Measurements from ENCODE around the gene CRY2.
A peak's percentile ranks its signal among the peaks of the same experiment; 100 is the strongest.

CRY2 gene

GRCh38 chr11:45900916-45901617 lies 53.8 kb downstream of the CRY2 start:
- H2BK120ac ChIP-seq (ENCODE audit: insufficient read depth, low read length, poor library complexity) = no peak overlapping the region
- no peak for DNase-seq
- H3K9me3 ChIP-seq (ENCODE audit: insufficient read depth, low read depth, low read length) = no peaks in the 10 kb centered on the region
- no peak overlapping the region for H3K4ac ChIP-seq (ENCODE audit: low read depth, low read length)
- H3K27me3 ChIP-seq (ENCODE audit: insufficient read depth, low read length) = peaks cover 7% of the 10 kb centered on the region
- H3K36me3 ChIP-seq (ENCODE audit: control insufficient read depth in 1 of 2, insufficient read depth in 2 of 2, low read length in 2 of 2) = peaks cover 3 to 4% of the 10 kb centered on the region in 2 experiments
- no peak overlapping the region for H2AFZ ChIP-seq (ENCODE audit: insufficient read depth, low read length, poor library complexity)
- H3K14ac ChIP-seq (ENCODE audit: low read length) = no peak overlapping the region
- WGBS (ENCODE audit: extremely low coverage, insufficient coverage, insufficient read length) = no CpG with 5 or more reads among the region's 8 CpGs
- H3K4me3 ChIP-seq (ENCODE audit: low read depth, low read length) = no peak overlapping the region
- H3K4me1 ChIP-seq (ENCODE audit: control insufficient read depth in 1 of 2, insufficient read depth in 2 of 2, low read length in 2 of 2) = peaks cover 6 to 9% of the 10 kb centered on the region in 2 experiments
- H4K8ac ChIP-seq (ENCODE audit: low read depth, low read length) = no peak overlapping the region
- H3K79me1 ChIP-seq (ENCODE audit: low read length) = peaks cover 2% of the 10 kb centered on the region
- no peak overlapping the region for H4K12ac ChIP-seq (ENCODE audit: low read depth, low read length)
- H3K9ac ChIP-seq (ENCODE audit: low read length) = no peak overlapping the region
- H3K18ac ChIP-seq (ENCODE audit: low read length) = no peak overlapping the region
- no peak overlapping the region for H4K91ac ChIP-seq (ENCODE audit: low read depth, low read length)
- peak overlapping the region; percentile 79 for H3K4me2 ChIP-seq (ENCODE audit: low read length)
- no peak overlapping the region for H2BK12ac ChIP-seq (ENCODE audit: low read length)
- no peak overlapping the region for H3K23ac ChIP-seq (ENCODE audit: low read length)
- H3K27ac ChIP-seq (ENCODE audit: low read depth, low read length) = no peak overlapping the region
- H3K79me2 ChIP-seq (ENCODE audit: control insufficient read depth, insufficient read depth, low read length, poor library complexity) = peaks cover 1% of the 10 kb centered on the region
- no peak overlapping the region for H2BK5ac ChIP-seq (ENCODE audit: low read depth, low read length, poor library complexity)
- H2AK5ac ChIP-seq (ENCODE audit: low read length) = no peak overlapping the region

GRCh38 chr11:45901626-45902025 lies 54.4 kb downstream of the CRY2 start:
- Histone ChIP-seq H3K27me3 (ENCODE audit: insufficient read depth, low read length) (peaks cover 7% of the 10 kb centered on the region), H4K91ac (ENCODE audit: low read depth, low read length) (no peak overlapping the region), H3K79me1 (ENCODE audit: low read length) (peaks cover 2% of the 10 kb centered on the region), H3K4me2 (ENCODE audit: low read length) (no peak overlapping the region), H3K4ac (ENCODE audit: low read depth, low read length) (no peak overlapping the region), H2BK12ac (ENCODE audit: low read length) (no peak overlapping the region), H3K18ac (ENCODE audit: low read length) (no peak overlapping the region), H3K27ac (ENCODE audit: low read depth, low read length) (no peak overlapping the region), H2AFZ (ENCODE audit: insufficient read depth, low read length, poor library complexity) (no peak overlapping the region), H2BK120ac (ENCODE audit: insufficient read depth, low read length, poor library complexity) (no peak overlapping the region), H2AK5ac (ENCODE audit: low read length) (no peak overlapping the region), H3K4me3 (ENCODE audit: low read depth, low read length) (no peak overlapping the region), H3K9ac (ENCODE audit: low read length) (no peak overlapping the region), H2BK5ac (ENCODE audit: low read depth, low read length, poor library complexity) (no peak overlapping the region), H3K14ac (ENCODE audit: low read length) (no peak overlapping the region), H3K4me1 (ENCODE audit: control insufficient read depth in 1 of 2, insufficient read depth in 2 of 2, low read length in 2 of 2) (peaks cover 11 to 14% of the 10 kb centered on the region in 2 experiments), H4K12ac (ENCODE audit: low read depth, low read length) (no peak overlapping the region), H4K8ac (ENCODE audit: low read depth, low read length) (no peak overlapping the region), H3K9me3 (ENCODE audit: insufficient read depth, low read depth, low read length) (no peaks in the 10 kb centered on the region), H3K79me2 (ENCODE audit: control insufficient read depth, insufficient read depth, low read length, poor library complexity) (peaks cover 1% of the 10 kb centered on the region), H3K36me3 (ENCODE audit: control insufficient read depth in 1 of 2, insufficient read depth in 2 of 2, low read length in 2 of 2) (peaks cover 3 to 4% of the 10 kb centered on the region in 2 experiments), H3K23ac (ENCODE audit: low read length) (no peak overlapping the region)
- no peak for DNase-seq
- no CpG with 5 or more reads among the region's 6 CpGs for WGBS (ENCODE audit: extremely low coverage, insufficient coverage, insufficient read length)

- H3K9me3 ChIP-seq (ENCODE audit: insufficient read depth, low read depth, low read length) = no peaks in the 10 kb centered on the region
- no peak overlapping the region for H2BK12ac ChIP-seq (ENCODE audit: low read length)
- no peak overlapping the region for H3K18ac ChIP-seq (ENCODE audit: low read length)
- H2AFZ ChIP-seq (ENCODE audit: insufficient read depth, low read length, poor library complexity) = no peak overlapping the region
- no peak overlapping the region for H3K23ac ChIP-seq (ENCODE audit: low read length)
- H2AK5ac ChIP-seq (ENCODE audit: low read length) = no peak overlapping the region
- H3K4me1 ChIP-seq (ENCODE audit: control insufficient read depth in 1 of 2, insufficient read depth in 2 of 2, low read length in 2 of 2) = peaks cover 19 to 22% of the 10 kb centered on the region in 2 experiments
- no peak overlapping the region for H4K12ac ChIP-seq (ENCODE audit: low read depth, low read length)
- no peak overlapping the region for H3K4me2 ChIP-seq (ENCODE audit: low read length)
- H3K14ac ChIP-seq (ENCODE audit: low read length) = no peak overlapping the region
- no peak overlapping the region for H3K4me3 ChIP-seq (ENCODE audit: low read depth, low read length)
- H3K9ac ChIP-seq (ENCODE audit: low read length) = no peak overlapping the region
- H3K4ac ChIP-seq (ENCODE audit: low read depth, low read length) = no peak overlapping the region
- no peak overlapping the region for H2BK5ac ChIP-seq (ENCODE audit: low read depth, low read length, poor library complexity)
- H2BK120ac ChIP-seq (ENCODE audit: insufficient read depth, low read length, poor library complexity) = no peak overlapping the region
- no peak overlapping the region for H3K27ac ChIP-seq (ENCODE audit: low read depth, low read length)
- peaks cover 7% of the 10 kb centered on the region for H3K27me3 ChIP-seq (ENCODE audit: insufficient read depth, low read length)
- no peak overlapping the region for H4K8ac ChIP-seq (ENCODE audit: low read depth, low read length)
- DNase-seq = no peak
- no peak overlapping the region for H4K91ac ChIP-seq (ENCODE audit: low read depth, low read length)
- peaks cover 1% of the 10 kb centered on the region for H3K79me2 ChIP-seq (ENCODE audit: control insufficient read depth, insufficient read depth, low read length, poor library complexity)
- WGBS (ENCODE audit: extremely low coverage, insufficient coverage, insufficient read length) = no CpG with 5 or more reads among the region's 56 CpGs
- H3K79me1 ChIP-seq (ENCODE audit: low read length) = peaks cover 6% of the 10 kb centered on the region
- H3K36me3 ChIP-seq (ENCODE audit: control insufficient read depth in 1 of 2, insufficient read depth in 2 of 2, low read length in 2 of 2) = peaks cover 3 to 4% of the 10 kb centered on the region in 2 experiments
These were observed 55.4 kb downstream of the CRY2 start for GRCh38 chr11:45902452-45903380.

- H3K27me3 ChIP-seq (ENCODE audit: insufficient read depth, low read length) = peaks cover 7% of the 10 kb centered on the region
- H4K91ac ChIP-seq (ENCODE audit: low read depth, low read length) = no peak overlapping the region
- H3K4me1 ChIP-seq (ENCODE audit: control insufficient read depth in 1 of 2, insufficient read depth in 2 of 2, low read length in 2 of 2) = peaks cover 16 to 21% of the 10 kb centered on the region in 2 experiments
- no peak overlapping the region for H3K23ac ChIP-seq (ENCODE audit: low read length)
- H4K8ac ChIP-seq (ENCODE audit: low read depth, low read length) = no peak overlapping the region
- H4K12ac ChIP-seq (ENCODE audit: low read depth, low read length) = no peak overlapping the region
- H2AFZ ChIP-seq (ENCODE audit: insufficient read depth, low read length, poor library complexity) = no peak overlapping the region
- no peak overlapping the region for H3K14ac ChIP-seq (ENCODE audit: low read length)
- H2BK12ac ChIP-seq (ENCODE audit: low read length) = no peak overlapping the region
- H3K9ac ChIP-seq (ENCODE audit: low read length) = no peak overlapping the region
- no peaks in the 10 kb centered on the region for H3K9me3 ChIP-seq (ENCODE audit: insufficient read depth, low read depth, low read length)
- H3K18ac ChIP-seq (ENCODE audit: low read length) = no peak overlapping the region
- H3K36me3 ChIP-seq (ENCODE audit: control insufficient read depth in 1 of 2, insufficient read depth in 2 of 2, low read length in 2 of 2) = peaks cover 5 to 10% of the 10 kb centered on the region in 2 experiments
- no peak overlapping the region for H2AK5ac ChIP-seq (ENCODE audit: low read length)
- H3K79me2 ChIP-seq (ENCODE audit: control insufficient read depth, insufficient read depth, low read length, poor library complexity) = peaks cover 1% of the 10 kb centered on the region
- no peak overlapping the region for H2BK120ac ChIP-seq (ENCODE audit: insufficient read depth, low read length, poor library complexity)
- no peak overlapping the region for H2BK5ac ChIP-seq (ENCODE audit: low read depth, low read length, poor library complexity)
- no peak overlapping the region for H3K4ac ChIP-seq (ENCODE audit: low read depth, low read length)
- no peak overlapping the region for H3K4me3 ChIP-seq (ENCODE audit: low read depth, low read length)
- no CpG with 5 or more reads among the region's 15 CpGs for WGBS (ENCODE audit: extremely low coverage, insufficient coverage, insufficient read length)
- DNase-seq = no peak
- H3K27ac ChIP-seq (ENCODE audit: low read depth, low read length) = no peak overlapping the region
- H3K4me2 ChIP-seq (ENCODE audit: low read length) = no peak overlapping the region
- H3K79me1 ChIP-seq (ENCODE audit: low read length) = peaks cover 7% of the 10 kb centered on the region
These were observed 57.1 kb downstream of the CRY2 start for GRCh38 chr11:45904309-45904915.
